Measurements from ENCODE around the gene PHYHD1. TPM values are rescaled to one million over a fixed set of nuclear protein-coding genes. Genes with fewer than 3 reads are reported as not detected.
"Not testable (repeated sequence)": the region's sequence is repeated elsewhere in the genome, so short reads cannot be mapped to it uniquely, and the experiment has no call there.

The PHYHD1 gene
- total RNA-seq, 3 donors from 2014 or later (not counting 1 experiment from before 2014, with no cell fraction given), result 5.4 to 6.0 (median 5.4) TPM

GRCh38 chr9:128947527-128948301 is 26.9 kb downstream of the PHYHD1 start, which contains the start of the genes DOLK and NUP188:
DOLK (minus strand) TSS chr9:128947603; CDS start chr9:128947303, 300 bp downstream.
NUP188 (plus strand) TSS chr9:128947699; CDS start chr9:128947720, 21 bp downstream.
- Histone ChIP-seq H3K27me3 (ENCODE audit: control insufficient read depth, insufficient read depth, low read length) (no peaks in the 10 kb centered on the region), H3K9me3 (ENCODE audit: control insufficient read depth, insufficient read depth, low read length) (no peaks in the 10 kb centered on the region), H3K27ac (ENCODE audit: low read length) (peak within 1 kb of the TSS; percentile 94), H3K4me3 (ENCODE audit: low read length) (peak within 1 kb of the TSS; percentile 89), H3K4me1 (ENCODE audit: control insufficient read depth, insufficient read depth, low read length) (peaks cover 22% of the 10 kb centered on the region), H3K36me3 (ENCODE audit: control insufficient read depth, insufficient read depth, low read length) (peaks cover 3% of the 10 kb centered on the region)
- ATAC-seq (peak; percentile 85 to 97 (median 92)), DNase-seq (peak; percentile 98 to 100)
- Mint-ChIP-seq H3K36me3 (no peaks in the 10 kb centered on the region), H3K27me3 (ENCODE audit: low read depth in 2 of 2) (no peaks in the 10 kb centered on the region), H3K4me1 (peaks cover 29% of the 10 kb centered on the region in 2 donors), H3K27ac (peak within 1 kb of the TSS; percentile 86 to 96), H3K9me3 (no peaks in the 10 kb centered on the region), H3K4me3 (peak within 1 kb of the TSS; percentile 95)
- intact Hi-C loops (cut with micrococcal nuclease), result loop anchor here (1.0 to 5.0 kb wide), 2 partner anchors 65 to 85 kb away; partner anchors contain the start of gene LRRC8A
- WGBS (ENCODE audit: insufficient coverage), result under 1% methylated on average over 86 of the region's 86 CpGs
- no peak for TF ChIP-seq CTCF (IDR thresholded peaks at IDR 0.05)

GRCh38 chr9:128961403-128961802 is 40.6 kb downstream of the PHYHD1 start:
- H3K27ac ChIP-seq (ENCODE audit: low read length); H3K27ac Mint-ChIP-seq; DNase-seq; H3K27me3 ChIP-seq (ENCODE audit: control insufficient read depth, insufficient read depth, low read length); H3K4me1 ChIP-seq (ENCODE audit: control insufficient read depth, insufficient read depth, low read length); H3K4me3 Mint-ChIP-seq; H3K9me3 ChIP-seq (ENCODE audit: control insufficient read depth, insufficient read depth, low read length); H3K36me3 Mint-ChIP-seq; H3K4me3 ChIP-seq (ENCODE audit: low read length); ATAC-seq; H3K27me3 Mint-ChIP-seq (ENCODE audit: low read depth in 2 of 2); H3K9me3 Mint-ChIP-seq; H3K4me1 Mint-ChIP-seq; intact Hi-C loops (cut with micrococcal nuclease): not testable (repeated sequence)
- peaks cover 52% of the 10 kb centered on the region for H3K36me3 ChIP-seq (ENCODE audit: control insufficient read depth, insufficient read depth, low read length)
- 100% methylated on average over 6 of the region's 9 CpGs for WGBS (ENCODE audit: insufficient coverage)

GRCh38 chr9:128969491-128969890 is 48.7 kb downstream of the PHYHD1 start:
- no peaks in the 10 kb centered on the region for H3K9me3 Mint-ChIP-seq
- Histone ChIP-seq H3K27me3 (ENCODE audit: control insufficient read depth, insufficient read depth, low read length) (no peaks in the 10 kb centered on the region), H3K27ac (ENCODE audit: low read length) (no peak overlapping the region), H3K4me3 (ENCODE audit: low read length) (no peak overlapping the region), H3K9me3 (ENCODE audit: control insufficient read depth, insufficient read depth, low read length) (no peaks in the 10 kb centered on the region), H3K36me3 (ENCODE audit: control insufficient read depth, insufficient read depth, low read length) (peaks cover 59% of the 10 kb centered on the region), H3K4me1 (ENCODE audit: control insufficient read depth, insufficient read depth, low read length) (no peaks in the 10 kb centered on the region)
- intact Hi-C loops (cut with micrococcal nuclease), result no loop called here
- no peak for DNase-seq
- no peak for ATAC-seq
- H3K27ac Mint-ChIP-seq, result no peak overlapping the region
- H3K36me3 Mint-ChIP-seq, result peaks cover 25% of the 10 kb centered on the region
- WGBS (ENCODE audit: insufficient coverage), result 96% methylated on average over 5 of the region's 5 CpGs
- TF ChIP-seq CTCF (IDR thresholded peaks at IDR 0.05), result no peak
- no peak overlapping the region for H3K4me3 Mint-ChIP-seq
- H3K4me1 Mint-ChIP-seq, result no peaks in the 10 kb centered on the region
- H3K27me3 Mint-ChIP-seq (ENCODE audit: low read depth in 2 of 2), result no peaks in the 10 kb centered on the region

GRCh38 chr9:128972956-128973355 is 52.2 kb downstream of the PHYHD1 start:
- Mint-ChIP-seq H3K4me1 (no peaks in the 10 kb centered on the region), H3K36me3 (peaks cover 25% of the 10 kb centered on the region), H3K27me3 (ENCODE audit: low read depth in 2 of 2) (no peaks in the 10 kb centered on the region), H3K27ac (no peak overlapping the region), H3K9me3 (no peaks in the 10 kb centered on the region), H3K4me3 (no peak overlapping the region)
- no peak for ATAC-seq
- Histone ChIP-seq H3K4me3 (ENCODE audit: low read length) (no peak overlapping the region), H3K4me1 (ENCODE audit: control insufficient read depth, insufficient read depth, low read length) (no peaks in the 10 kb centered on the region), H3K27me3 (ENCODE audit: control insufficient read depth, insufficient read depth, low read length) (no peaks in the 10 kb centered on the region), H3K9me3 (ENCODE audit: control insufficient read depth, insufficient read depth, low read length) (no peaks in the 10 kb centered on the region), H3K27ac (ENCODE audit: low read length) (no peak overlapping the region), H3K36me3 (ENCODE audit: control insufficient read depth, insufficient read depth, low read length) (peaks cover 76% of the 10 kb centered on the region)
- intact Hi-C loops (cut with micrococcal nuclease), result no loop called here
- no peak for TF ChIP-seq CTCF (IDR thresholded peaks at IDR 0.05)
- 96% methylated on average over 3 of the region's 4 CpGs for WGBS (ENCODE audit: insufficient coverage)
- DNase-seq, result no peak
